HG03280 (cell line): ENCODE results near the gene THSD4.

ENCODE experiments used
- ATAC-seq: cut with Tn5 transposase; IDR thresholded peaks from one replicate; pipeline ENCODE4 v1.9.1; 2021; ENCODE audit warnings: mild to moderate bottlenecking, moderate library complexity; ENCODE audit not compliant: unreplicated experiment

Gene THSD4

GRCh38 chr15:71444032-71444810 lies 328.9 kb downstream of the THSD4 start:
- ATAC-seq, result no peak

- ATAC-seq, result no peak
Measured at GRCh38 chr15:71444866-71445590, 329.8 kb downstream of the THSD4 start.

- ATAC-seq, result no peak
Measured at GRCh38 chr15:71447328-71448250, 332.3 kb downstream of the THSD4 start.

GRCh38 chr15:71448688-71449114 lies 333.4 kb downstream of the THSD4 start:
- no peak for ATAC-seq

GRCh38 chr15:71449363-71449762 lies 334.1 kb downstream of the THSD4 start:
- ATAC-seq, result no peak

DNA sequence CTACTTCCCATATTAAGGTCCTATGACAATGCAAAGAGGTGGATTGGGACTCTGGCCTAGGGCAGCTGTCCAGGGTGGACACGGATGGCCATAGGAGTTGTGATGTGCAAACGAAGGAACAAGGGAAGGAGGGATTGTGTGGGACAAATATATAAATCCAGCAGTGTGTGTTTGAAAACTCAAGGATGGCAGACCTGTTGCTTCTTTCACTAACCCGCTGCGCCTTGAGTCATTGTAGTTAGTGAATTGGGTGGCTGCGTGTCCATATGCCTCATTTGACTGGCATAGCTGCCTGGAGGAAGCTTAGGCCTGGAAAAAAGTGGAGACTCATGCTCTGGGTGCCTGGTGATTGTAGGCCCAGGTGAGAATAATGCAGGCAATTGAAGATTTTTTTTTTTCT lies 334.7 kb downstream of the THSD4 start:
- ATAC-seq, result no peak

DNA sequence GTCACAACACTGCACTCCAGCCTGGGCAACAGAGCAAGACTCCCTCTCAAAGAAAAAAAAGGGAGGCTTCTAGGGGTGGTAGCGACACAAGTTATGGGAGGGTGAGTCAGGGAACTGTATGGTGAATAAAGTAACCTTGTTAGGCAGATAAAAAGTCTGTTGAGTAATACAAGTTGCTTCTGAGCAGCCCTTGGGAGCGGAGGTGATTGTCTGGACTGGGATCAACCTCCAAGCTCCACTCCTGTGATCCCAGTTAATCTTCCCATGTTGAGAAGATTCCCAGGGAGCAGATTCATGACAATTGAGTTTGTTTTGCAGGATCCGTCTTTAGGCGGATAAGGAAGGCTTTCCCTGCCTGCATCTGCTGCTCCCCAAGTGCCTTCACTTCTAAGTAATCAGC lies 335.9 kb downstream of the THSD4 start:
- ATAC-seq, result no peak

DNA sequence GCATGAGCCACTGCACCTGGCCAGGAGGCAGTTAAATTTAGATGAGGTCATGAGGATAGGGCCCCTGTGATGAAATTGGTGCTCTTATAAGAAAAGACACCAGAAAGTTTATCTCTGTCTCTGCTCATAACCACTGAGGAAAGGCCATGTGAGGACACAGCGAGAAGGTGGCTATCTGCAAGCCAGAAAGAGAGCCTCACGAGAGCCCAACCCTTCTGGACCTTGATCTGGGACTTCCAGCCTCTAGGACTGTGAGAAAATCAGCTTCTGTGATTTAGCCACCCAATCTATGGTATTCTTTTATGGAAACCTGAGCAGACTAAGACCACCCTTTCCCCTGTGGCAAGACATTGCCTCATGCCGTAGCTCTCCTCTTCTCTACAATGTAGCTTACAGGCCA lies 337.6 kb downstream of the THSD4 start:
- ATAC-seq, result no peak

GRCh38 chr15:71454462-71454996 lies 339.3 kb downstream of the THSD4 start:
- ATAC-seq, result no peak

DNA sequence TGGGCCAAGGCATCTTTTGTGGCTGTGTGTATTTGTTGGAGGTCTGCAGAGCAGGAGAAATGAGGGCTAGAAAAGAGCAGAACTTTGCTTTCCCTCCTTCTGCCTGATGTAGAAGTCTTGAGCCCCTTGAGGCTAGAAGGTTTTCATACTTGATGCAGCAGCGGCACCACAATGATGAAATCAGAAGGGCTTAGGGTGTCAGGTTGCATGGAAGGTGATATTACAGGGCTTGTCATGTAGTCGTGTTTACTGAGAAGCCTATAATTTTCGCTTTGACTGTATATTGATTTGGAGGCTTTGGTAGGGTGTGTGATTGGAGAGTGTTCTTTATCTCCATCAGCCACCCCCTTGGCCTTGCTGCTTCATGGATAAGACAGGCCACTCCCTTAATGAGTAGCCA lies 339.8 kb downstream of the THSD4 start:
- ATAC-seq, result no peak

GRCh38 chr15:71455878-71456277 lies 340.6 kb downstream of the THSD4 start:
- no peak for ATAC-seq

GRCh38 chr15:71456362-71456761 lies 341.1 kb downstream of the THSD4 start:
- ATAC-seq, result no peak

DNA sequence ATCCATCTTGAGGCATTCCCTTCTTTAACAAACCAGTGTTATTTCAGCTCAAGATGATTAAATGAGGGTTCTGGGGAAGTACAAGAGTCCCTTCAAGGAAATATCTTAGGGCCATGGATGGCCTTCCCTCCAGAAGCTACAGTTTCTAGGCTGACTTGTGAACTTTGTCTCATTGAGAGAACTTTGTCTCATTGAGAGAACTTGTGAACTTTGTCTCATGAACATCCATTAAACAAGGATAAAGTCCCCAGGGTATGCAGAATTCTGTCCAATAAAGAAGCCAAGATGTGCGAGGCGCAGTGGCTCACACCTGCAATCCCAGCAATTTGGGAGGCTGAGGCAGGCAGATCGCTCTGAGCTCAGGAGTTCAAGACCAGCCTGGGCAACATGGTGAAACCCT lies 341.5 kb downstream of the THSD4 start:
- ATAC-seq, result no peak

DNA sequence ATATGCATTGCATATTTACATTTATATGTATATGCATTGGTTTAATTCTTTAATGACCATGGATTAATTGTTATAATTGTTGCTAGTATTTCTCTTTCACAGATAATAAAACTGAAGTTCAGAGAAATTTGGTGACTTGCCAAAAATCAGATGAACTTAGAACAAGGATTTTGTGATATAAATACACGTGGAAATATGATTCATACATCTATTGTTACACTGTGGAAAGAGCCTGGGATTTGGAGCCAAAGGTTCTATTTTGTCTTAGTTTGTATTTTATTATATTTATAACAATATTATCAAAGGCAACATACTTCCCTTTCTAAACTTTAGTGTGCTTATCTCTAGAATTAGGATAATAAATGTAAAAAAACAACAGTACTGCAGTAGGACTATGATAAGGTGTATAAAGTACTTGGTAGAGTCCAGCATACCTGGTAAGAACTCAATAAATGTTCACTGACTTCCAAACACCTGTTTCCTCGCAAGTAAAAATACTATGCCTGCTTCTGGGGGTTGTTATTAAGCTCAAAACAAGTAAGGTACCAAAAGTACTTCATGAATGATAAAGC lies 342.9 kb downstream of the THSD4 start:
- ATAC-seq, result no peak

DNA sequence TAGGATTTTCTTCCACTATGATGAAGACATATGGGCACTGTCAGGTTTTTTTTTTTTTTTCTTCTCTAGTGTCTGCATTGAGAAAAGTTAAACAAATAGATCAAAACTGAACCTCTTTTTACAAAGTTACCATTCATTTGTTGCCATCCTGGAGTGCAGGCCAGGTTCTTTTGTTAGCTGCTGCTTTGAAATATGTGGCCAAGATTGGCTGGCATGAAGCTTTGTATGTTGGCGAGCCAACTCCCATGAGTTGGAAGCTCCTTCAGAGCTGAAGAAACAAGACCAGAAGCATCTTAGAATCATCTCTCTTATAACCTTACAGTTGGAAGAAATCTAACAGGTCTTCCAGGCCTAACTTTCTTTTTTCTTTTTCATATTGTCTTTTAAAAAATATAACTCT lies 346.5 kb downstream of the THSD4 start:
- no peak for ATAC-seq

DNA sequence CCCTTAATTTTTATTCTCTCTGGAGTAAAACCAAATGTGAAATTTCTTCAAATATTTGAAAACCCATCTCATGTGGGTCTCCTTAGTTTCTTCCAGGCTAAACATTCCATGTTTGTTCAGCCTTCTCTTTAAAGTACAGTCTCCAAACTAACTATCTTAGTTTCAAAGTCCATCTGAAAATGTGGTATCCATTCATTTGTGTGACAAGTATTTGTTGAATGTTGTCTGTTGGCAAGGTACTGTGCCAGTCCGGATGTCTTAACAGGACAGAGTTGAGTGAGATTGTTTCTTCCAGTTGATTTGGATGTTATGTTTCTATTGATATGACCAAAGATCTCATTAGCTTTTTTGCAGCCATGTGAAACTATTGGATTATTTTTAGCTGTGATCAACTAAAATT lies 347.4 kb downstream of the THSD4 start:
- no peak for ATAC-seq

- ATAC-seq, result no peak
Measured at GRCh38 chr15:71463156-71463665, 347.9 kb downstream of the THSD4 start.

GRCh38 chr15:71465131-71465955 lies 350.1 kb downstream of the THSD4 start:
- no peak for ATAC-seq

DNA sequence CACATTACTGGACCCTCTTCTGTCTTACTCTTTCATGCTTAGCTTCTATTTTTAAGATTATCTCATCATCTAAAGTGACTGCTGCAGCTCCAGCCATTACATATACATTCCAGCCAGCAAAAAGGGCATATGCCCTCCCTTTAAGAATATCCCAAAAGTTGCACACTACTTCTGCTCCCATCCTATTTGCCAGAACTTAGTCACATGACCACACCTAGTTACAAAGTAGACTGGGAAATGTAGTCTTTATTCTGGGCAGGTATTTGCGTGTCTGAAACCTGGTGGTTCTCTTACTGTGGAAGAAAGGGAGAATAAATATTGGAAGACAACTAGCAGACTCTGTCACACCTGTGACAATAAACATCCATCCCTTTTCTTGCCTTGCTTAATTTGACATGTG lies 353.4 kb downstream of the THSD4 start:
- no peak for ATAC-seq

- no peak for ATAC-seq
Measured at GRCh38 chr15:71469413-71469812, 354.1 kb downstream of the THSD4 start.
